ENCODE results near the gene TFF2.

Gene TFF2

DNA sequence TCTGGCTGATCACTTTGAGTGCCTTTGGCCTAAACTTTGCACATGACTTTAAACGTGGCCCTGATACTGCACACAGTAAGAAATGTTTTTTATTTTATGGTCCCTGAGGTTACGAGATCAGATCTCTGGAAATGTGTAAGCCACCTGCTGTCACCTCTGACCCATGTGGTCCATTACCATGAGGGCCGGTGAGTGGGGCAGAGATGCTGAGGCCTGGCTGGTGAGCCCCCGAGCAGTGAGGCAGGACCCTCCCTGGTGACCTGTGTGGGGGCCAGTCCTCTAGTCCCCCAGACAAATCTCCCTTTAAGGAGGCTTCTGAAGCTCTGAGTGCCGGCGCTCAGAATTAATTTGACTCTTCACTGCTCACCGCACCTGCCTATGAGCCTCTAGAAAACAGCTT, 48.0 kb downstream of the TFF2 start:
- DNase-seq = no peak

DNA sequence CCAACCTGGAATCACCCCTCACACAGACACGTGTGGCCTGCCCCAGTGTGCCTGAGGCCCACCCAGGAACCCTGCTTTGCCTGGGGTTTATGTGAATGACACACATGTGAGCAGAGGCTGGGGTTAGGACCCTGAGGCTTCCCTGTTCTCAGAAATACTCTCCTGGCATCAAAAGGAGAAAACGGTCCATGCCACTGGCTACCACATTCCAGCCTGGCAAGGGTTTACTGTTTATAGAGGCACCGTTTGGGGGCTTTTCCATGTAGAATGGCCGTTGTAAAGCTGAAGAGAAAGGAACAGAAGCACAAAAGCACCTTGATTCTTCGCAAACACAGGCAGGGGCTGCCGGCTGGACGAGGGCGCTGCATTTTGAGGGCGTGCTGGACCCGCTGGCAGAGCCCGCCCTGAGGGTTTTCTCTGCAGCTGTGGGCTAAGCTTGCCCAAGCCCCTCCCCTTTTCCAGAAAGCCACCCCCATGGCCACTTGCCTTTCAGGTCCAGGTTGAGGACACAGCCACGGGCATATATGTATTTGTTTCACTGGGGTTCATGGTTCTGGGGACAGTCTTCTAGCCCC, 48.6 kb downstream of the TFF2 start:
- no peak for DNase-seq

DNA sequence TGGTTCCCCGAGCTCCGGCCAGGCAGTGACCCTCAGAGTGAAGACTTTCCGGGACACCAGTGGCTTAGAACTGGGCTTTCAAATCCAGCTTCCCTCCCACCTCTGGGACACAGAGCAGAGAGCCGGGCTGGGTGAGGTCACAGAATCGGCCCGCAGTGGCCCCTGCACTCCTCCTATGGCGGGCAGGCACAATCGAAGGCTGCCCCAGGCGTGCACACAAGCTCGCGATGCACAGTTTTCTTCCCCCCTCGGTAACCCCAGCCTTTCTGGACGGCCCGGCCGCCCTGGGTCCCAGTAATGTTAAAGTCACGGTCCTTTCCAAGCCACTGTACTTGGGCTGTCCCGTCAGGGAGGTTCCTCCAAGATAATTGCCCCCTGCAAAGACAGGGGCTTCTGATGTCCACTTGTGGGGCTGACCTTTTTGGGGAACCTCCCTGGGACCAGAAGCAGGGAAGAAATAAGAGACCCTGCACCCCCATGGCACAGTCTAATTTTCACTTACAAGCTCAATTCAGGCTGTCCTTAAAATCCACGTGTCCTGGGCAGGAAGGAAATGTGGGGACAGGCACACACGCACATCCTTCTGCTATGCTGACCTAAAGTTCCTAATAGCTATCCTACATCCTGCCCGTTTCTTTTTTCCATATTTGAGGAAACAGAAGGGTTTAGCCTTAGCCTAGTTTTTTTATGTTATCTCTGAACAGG, 49.3 kb downstream of the TFF2 start:
- no peak for DNase-seq

GRCh38 chr21:42300956-42301355, 49.8 kb downstream of the TFF2 start:
- DNase-seq = no peak

GRCh38 chr21:42300045-42300583, 50.7 kb downstream of the TFF2 start:
- DNase-seq = no peak

DNA sequence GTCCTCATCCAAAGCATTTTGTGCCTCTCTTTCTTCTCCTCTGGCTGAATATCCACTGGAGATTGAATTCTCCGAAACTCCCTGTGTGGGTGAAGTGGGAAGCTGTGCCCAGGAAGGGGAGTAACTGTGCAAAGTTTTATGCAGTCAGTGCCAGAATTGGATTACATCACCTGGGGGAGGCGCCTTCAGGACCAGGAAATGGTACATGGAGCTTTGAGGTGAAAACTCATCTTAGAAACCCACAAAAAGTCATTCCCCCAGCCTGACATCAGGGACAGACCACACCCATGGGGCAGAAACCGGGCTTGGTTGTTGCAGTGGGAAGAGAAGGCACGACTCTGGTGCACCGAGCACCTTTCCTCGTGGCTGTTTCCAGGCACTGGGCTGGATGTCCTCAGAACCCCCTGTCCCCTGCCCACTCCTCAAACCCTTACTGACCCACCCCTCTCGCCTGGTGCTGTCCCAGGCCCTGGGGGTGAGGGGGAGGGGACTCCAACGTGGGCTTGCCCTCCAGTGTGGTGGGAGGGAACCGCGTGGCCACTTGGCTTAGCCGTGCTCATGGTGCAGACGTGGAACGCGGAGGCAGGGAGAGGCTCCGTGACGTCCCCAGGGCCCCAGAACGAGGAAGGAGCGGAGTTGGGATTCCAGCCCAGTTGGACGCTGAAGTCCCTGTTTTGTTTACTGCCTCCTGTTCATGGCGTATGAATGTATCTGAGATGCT, 51.3 kb downstream of the TFF2 start:
- DNase-seq = no peak

GRCh38 chr21:42298657-42299056, 52.1 kb downstream of the TFF2 start:
- no peak for DNase-seq

- no peak for DNase-seq
These were observed 52.6 kb downstream of the TFF2 start for GRCh38 chr21:42298237-42298636.

DNA sequence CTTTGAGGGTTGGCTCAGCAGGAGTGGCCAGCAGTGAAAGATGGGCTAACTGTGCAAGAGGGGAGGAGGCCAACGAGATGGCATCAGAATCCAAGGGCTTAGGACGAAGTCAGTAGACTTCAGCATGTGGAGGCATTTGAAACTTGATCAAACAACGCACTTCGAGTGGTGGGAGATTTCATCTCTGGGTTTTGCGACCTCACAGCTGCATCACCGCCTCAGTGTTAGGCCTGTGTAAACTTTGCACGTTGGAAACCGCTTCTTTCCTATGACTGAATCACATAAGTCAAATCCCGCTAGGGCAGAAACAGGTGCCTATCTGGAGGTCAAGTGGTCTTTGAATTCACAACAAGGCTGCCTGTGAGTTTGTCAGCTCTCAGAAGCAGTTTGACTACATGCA, 53.4 kb downstream of the TFF2 start:
- DNase-seq = no peak

GRCh38 chr21:42296501-42296900, 54.3 kb downstream of the TFF2 start:
- DNase-seq = no peak

All from 8988T (cell line).